Measurements from ENCODE around the gene NR6A1.

NR6A1 gene

DNA sequence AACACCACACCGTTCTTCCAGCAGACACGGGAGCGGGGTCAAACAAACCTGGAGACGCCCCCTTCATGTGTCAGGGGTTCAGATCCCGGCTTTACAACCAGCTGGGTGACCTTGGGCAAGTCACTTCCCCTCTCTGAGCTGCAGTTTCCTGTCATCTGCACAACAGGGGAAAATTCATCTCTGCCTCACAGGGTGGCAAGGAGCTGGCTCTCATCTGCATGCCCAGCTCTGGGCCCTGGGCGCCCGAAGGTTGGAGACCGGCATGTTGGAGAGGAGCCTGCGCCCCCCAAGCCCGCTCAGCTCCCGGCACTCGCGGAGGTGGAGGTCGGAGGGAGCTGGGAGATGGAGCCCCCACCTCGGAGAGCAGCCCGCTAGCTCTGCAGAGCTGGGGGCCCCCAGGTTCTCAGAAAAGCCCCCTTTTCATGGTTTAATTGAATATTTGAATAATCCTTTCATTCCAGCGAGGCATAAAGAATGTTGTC, 284.3 kb downstream of the NR6A1 start:
- TF ChIP-seq, protein P1, sequence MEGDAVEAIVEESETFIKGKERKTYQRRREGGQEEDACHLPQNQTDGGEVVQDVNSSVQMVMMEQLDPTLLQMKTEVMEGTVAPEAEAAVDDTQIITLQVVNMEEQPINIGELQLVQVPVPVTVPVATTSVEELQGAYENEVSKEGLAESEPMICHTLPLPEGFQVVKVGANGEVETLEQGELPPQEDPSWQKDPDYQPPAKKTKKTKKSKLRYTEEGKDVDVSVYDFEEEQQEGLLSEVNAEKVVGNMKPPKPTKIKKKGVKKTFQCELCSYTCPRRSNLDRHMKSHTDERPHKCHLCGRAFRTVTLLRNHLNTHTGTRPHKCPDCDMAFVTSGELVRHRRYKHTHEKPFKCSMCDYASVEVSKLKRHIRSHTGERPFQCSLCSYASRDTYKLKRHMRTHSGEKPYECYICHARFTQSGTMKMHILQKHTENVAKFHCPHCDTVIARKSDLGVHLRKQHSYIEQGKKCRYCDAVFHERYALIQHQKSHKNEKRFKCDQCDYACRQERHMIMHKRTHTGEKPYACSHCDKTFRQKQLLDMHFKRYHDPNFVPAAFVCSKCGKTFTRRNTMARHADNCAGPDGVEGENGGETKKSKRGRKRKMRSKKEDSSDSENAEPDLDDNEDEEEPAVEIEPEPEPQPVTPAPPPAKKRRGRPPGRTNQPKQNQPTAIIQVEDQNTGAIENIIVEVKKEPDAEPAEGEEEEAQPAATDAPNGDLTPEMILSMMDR (conservative IDR thresholded peaks at IDR 0.05; ENCODE audit: low read depth, low read length): no peak
- no peak overlapping the region for H3K4me2 ChIP-seq
- H3K9ac ChIP-seq: no peak overlapping the region
- no peaks in the 10 kb centered on the region for H3K36me3 ChIP-seq (ENCODE audit: insufficient read depth)
- H3K4me3 ChIP-seq (IDR thresholded peaks at IDR 0.05; ENCODE audit: insufficient read depth, low read depth, low read length): no peak overlapping the region
- H3K79me2 ChIP-seq (ENCODE audit: insufficient read depth, low read depth): no peaks in the 10 kb centered on the region
- H2AFZ ChIP-seq (ENCODE audit: low read depth): no peak overlapping the region
- H3K4me1 ChIP-seq (ENCODE audit: low read depth, poor library complexity, severe bottlenecking): no peaks in the 10 kb centered on the region
- H3K27me3 ChIP-seq (ENCODE audit: insufficient read depth, low read depth): peaks cover 16% of the 10 kb centered on the region; the same call in 1 of the 2 replicates
- H3K27ac ChIP-seq: no peak overlapping the region
- no peaks in the 10 kb centered on the region for H4K20me1 ChIP-seq (ENCODE audit: insufficient read depth)

DNA sequence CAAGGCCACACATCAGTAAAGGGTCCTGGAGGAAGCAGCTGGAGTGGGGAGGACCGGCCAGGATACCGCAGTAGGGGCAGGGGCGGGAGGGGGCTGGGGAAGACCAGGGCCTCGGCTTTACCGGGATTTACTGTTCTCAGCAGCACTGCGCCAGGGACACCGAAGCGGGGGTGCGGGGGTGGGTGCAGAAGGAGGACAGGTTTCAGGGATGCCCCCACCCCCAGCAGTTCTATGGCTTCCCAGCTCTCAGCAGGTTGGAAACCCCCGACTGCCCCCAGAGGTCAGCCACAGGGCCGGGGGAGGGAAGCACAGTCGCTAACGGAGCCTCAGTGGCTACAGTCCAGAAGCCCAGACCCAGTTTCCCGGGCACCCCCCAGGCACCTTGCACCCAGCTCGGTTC, 285.2 kb downstream of the NR6A1 start:
- no peak overlapping the region for H3K4me2 ChIP-seq
- peaks cover 16% of the 10 kb centered on the region; the same call in 1 of the 2 replicates for H3K27me3 ChIP-seq (ENCODE audit: insufficient read depth, low read depth)
- no peaks in the 10 kb centered on the region for H3K79me2 ChIP-seq (ENCODE audit: insufficient read depth, low read depth)
- no peak overlapping the region for H2AFZ ChIP-seq (ENCODE audit: low read depth)
- no peaks in the 10 kb centered on the region for H3K36me3 ChIP-seq (ENCODE audit: insufficient read depth)
- no peaks in the 10 kb centered on the region for H4K20me1 ChIP-seq (ENCODE audit: insufficient read depth)
- no peak overlapping the region for H3K27ac ChIP-seq
- no peaks in the 10 kb centered on the region for H3K4me1 ChIP-seq (ENCODE audit: low read depth, poor library complexity, severe bottlenecking)
- no peak overlapping the region for H3K4me3 ChIP-seq (IDR thresholded peaks at IDR 0.05; ENCODE audit: insufficient read depth, low read depth, low read length)
- TF ChIP-seq, protein P1 (conservative IDR thresholded peaks at IDR 0.05; ENCODE audit: low read depth, low read length): no peak
- no peak overlapping the region for H3K9ac ChIP-seq

DNA sequence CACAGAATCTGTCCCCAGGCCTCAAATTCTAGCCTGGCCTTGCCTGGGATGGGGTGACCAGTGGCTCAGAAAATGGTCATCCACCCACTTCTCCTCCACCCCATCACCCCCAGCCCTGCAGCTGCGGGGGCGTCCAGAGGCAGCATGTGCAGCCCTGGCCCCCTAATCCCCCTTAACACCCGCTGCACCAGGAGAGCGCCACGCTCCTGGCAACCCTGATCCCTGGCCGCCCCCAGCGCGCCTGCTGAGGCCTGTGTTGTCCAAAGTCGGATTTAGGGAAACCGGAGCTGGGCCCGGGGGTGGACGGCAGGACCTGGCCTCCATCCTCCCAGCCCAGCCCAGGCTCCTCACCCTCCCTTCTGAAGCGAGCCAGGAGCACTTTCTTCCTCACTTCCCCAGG, 285.9 kb downstream of the NR6A1 start:
- TF ChIP-seq, protein P1 (conservative IDR thresholded peaks at IDR 0.05; ENCODE audit: low read depth, low read length): no peak
- H2AFZ ChIP-seq (ENCODE audit: low read depth): no peak overlapping the region
- H3K27ac ChIP-seq: no peak overlapping the region
- no peak overlapping the region for H3K4me2 ChIP-seq
- H3K79me2 ChIP-seq (ENCODE audit: insufficient read depth, low read depth): no peaks in the 10 kb centered on the region
- H3K4me3 ChIP-seq (IDR thresholded peaks at IDR 0.05; ENCODE audit: insufficient read depth, low read depth, low read length): no peak overlapping the region
- H3K27me3 ChIP-seq (ENCODE audit: insufficient read depth, low read depth): peaks cover 12% of the 10 kb centered on the region; the same call in 1 of the 2 replicates
- no peaks in the 10 kb centered on the region for H4K20me1 ChIP-seq (ENCODE audit: insufficient read depth)
- no peaks in the 10 kb centered on the region for H3K36me3 ChIP-seq (ENCODE audit: insufficient read depth)
- H3K4me1 ChIP-seq (ENCODE audit: low read depth, poor library complexity, severe bottlenecking): no peaks in the 10 kb centered on the region
- H3K9ac ChIP-seq: no peak overlapping the region

DNA sequence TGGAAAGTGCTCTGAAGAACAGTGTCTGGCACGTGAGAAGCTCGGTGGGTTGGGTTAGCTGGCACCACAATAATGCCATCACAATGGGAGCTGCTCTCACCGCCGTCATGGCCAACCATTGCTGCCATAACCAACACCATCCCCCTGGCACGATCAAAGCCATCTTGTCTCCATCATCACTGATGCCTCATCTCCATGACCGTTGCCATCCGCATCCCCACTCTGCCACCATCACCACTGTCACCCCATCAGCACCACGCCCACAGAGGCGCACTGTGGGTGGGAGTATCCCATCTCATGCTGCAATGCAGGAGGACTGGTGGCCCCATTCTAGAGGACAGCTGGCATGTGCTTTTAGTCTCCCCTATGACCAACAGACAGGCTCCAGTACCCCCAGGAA, 287.6 kb downstream of the NR6A1 start:
- TF ChIP-seq, protein P1 (conservative IDR thresholded peaks at IDR 0.05; ENCODE audit: low read depth, low read length): no peak
- no peak overlapping the region for H3K9ac ChIP-seq
- no peak overlapping the region for H3K4me2 ChIP-seq
- no peaks in the 10 kb centered on the region for H3K4me1 ChIP-seq (ENCODE audit: low read depth, poor library complexity, severe bottlenecking)
- H4K20me1 ChIP-seq (ENCODE audit: insufficient read depth): no peaks in the 10 kb centered on the region
- no peaks in the 10 kb centered on the region for H3K79me2 ChIP-seq (ENCODE audit: insufficient read depth, low read depth)
- H2AFZ ChIP-seq (ENCODE audit: low read depth): no peak overlapping the region
- H3K4me3 ChIP-seq (IDR thresholded peaks at IDR 0.05; ENCODE audit: insufficient read depth, low read depth, low read length): no peak overlapping the region
- no peaks in the 10 kb centered on the region for H3K36me3 ChIP-seq (ENCODE audit: insufficient read depth)
- H3K27ac ChIP-seq: no peak overlapping the region
- H3K27me3 ChIP-seq (ENCODE audit: insufficient read depth, low read depth): peaks cover 12% of the 10 kb centered on the region; the same call in 1 of the 2 replicates

Data from KMS-11 (cell line).